T-helper 17 cell (primary cell): ENCODE measurements around the gene PHACTR1. TPM values are rescaled to one million over a fixed set of nuclear protein-coding genes. Genes with fewer than 3 reads are reported as not detected.

Source experiments
- ATAC-seq: fragments of 150-1000 bp; cut with Tn5 transposase; 2 replicates; pipeline ENCODE4 v1.10.0; 2021; ENCODE audit warnings: mild to moderate bottlenecking, moderate library complexity
- DNase-seq, 3 donors: peaks; one replicate each; pipeline versions ENCODE4 v3.0.0 to v3.0.0-alpha.2; 2020 to 2021
- H3K9me3 ChIP-seq: one replicate; pipeline ENCODE4 v1.7.0; 2013; ENCODE audit warnings: low read length, mild to moderate bottlenecking; ENCODE audit not compliant: control insufficient read depth, poor library complexity, severe bottlenecking
- H3K27ac Mint-ChIP-seq: one replicate; pipeline ENCODE4 v1.8.0; 2022; ENCODE audit warnings: mild to moderate bottlenecking, moderate library complexity, mixed read lengths
- H3K27me3 Mint-ChIP-seq: one replicate; pipeline ENCODE4 v1.8.0; 2022; ENCODE audit warnings: mixed read lengths
- H3K36me3 Mint-ChIP-seq: one replicate; pipeline ENCODE4 v1.8.0; 2022; ENCODE audit warnings: low read depth, mixed read lengths
- H3K4me1 Mint-ChIP-seq: one replicate; pipeline ENCODE4 v1.8.0; 2022; ENCODE audit warnings: mild to moderate bottlenecking, mixed read lengths
- H3K4me3 Mint-ChIP-seq: one replicate; pipeline ENCODE4 v1.8.0; 2022; ENCODE audit warnings: mild to moderate bottlenecking, moderate library complexity, mixed read lengths
- total RNA-seq, 4 donors: library from RNA in 2 of 4; stranded (reverse) in 2 of 4; gene quantifications; one replicate each; pipeline ENCODE4 v1.2.3 and lab custom pipeline; 2022 to 2026

The PHACTR1 gene
- total RNA-seq (10 to 100 TPM in 1 of 2 donors, 1 to 10 TPM in 1; 2.8 to 11.1 TPM), total RNA-seq (lab: John Stamatoyannopoulos, UW) (0.23 to 0.38 reads per million in 2 donors)

DNA sequence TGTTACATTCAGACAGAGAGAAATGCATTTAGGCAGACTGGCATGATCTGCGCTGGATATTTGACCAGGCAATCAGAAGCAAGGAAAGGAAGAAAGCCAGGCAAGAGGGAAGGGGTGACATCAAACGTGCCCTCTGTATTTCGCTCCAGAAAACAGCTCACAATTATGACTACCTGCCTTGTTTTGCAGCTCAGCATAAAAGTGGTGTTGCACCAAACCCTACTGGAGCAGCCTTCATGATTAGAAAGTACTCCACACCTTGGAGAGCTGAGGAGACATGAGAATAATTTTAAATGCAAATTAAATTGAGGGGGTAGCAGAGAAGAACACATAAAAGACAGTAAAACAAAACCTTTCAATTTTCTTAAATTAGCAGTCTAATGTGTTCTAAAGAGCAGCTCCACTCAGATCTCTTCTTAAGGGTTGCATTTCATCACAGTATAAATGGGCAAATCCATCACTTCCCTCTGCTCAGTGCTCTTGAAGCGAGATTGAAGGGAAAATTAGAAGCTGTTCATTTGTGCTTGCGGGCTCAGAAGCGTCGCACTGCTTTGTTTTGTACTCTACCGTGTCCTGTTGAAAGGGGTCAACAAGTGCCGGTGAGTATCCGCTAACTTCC, at the start of gene PHACTR1:
Gene PHACTR1 (plus strand): TSS at position 470 of the 619 bp plus-strand sequence.
- H3K9me3 ChIP-seq: no peaks in the 10 kb centered on the region
- H3K36me3 Mint-ChIP-seq: no peaks in the 10 kb centered on the region
- DNase-seq (no peak), ATAC-seq (no peak)
- no peak within 1 kb of the TSS for H3K27ac Mint-ChIP-seq
- no peak within 1 kb of the TSS for H3K4me3 Mint-ChIP-seq
- H3K4me1 Mint-ChIP-seq: no peaks in the 10 kb centered on the region
- H3K27me3 Mint-ChIP-seq: peaks cover 28% of the 10 kb centered on the region

DNA sequence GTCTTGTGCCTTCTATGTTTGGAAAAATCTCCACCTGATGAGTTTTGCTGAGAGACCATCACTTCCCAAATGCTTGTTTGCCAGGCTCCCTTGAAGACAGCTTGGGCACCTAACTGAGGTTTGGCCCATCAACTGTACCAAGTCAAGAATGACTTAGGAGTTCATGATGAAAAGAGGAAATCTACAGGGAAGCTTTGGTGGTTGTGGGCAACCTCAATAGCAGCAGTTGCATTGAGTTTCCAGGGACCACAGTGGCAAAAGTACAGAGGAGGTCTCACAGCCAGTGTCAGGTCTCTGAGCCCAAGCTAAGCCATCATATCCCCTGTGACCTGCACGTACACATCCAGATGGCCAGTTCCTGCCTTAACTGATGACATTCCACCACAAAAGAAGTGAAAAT, 49.7 kb upstream of the PHACTR1 start:
- Mint-ChIP-seq H3K36me3 (no peaks in the 10 kb centered on the region), H3K27me3 (no peaks in the 10 kb centered on the region), H3K4me3 (no peak overlapping the region), H3K4me1 (no peaks in the 10 kb centered on the region), H3K27ac (no peak overlapping the region)
- no peaks in the 10 kb centered on the region for H3K9me3 ChIP-seq
- DNase-seq (no peak), ATAC-seq (no peak)

DNA sequence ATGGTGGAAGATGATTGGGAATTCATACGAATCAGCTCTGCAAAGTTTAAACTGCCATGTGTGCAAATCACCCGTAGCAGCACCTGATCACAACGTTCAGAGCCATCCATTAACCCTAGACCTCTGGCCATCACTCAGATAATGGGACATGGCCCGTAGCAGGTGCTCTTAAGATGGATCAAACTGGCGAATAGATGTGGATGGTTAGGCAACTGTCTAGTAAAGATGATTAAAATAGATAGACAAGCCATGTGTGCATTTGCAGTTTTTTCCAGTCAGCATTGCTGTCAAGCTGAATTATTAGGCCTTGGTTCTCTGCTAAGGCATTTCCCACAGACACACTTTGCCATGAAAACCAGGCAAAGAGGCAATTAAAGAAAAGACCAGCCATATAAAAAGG, 40.6 kb upstream of the PHACTR1 start:
- Mint-ChIP-seq H3K36me3 (peaks cover 2% of the 10 kb centered on the region), H3K27me3 (peaks cover 14% of the 10 kb centered on the region), H3K27ac (no peak overlapping the region), H3K4me1 (peaks cover 2% of the 10 kb centered on the region), H3K4me3 (no peak overlapping the region)
- DNase-seq (no peak), ATAC-seq (no peak)
- H3K9me3 ChIP-seq: no peaks in the 10 kb centered on the region

DNA sequence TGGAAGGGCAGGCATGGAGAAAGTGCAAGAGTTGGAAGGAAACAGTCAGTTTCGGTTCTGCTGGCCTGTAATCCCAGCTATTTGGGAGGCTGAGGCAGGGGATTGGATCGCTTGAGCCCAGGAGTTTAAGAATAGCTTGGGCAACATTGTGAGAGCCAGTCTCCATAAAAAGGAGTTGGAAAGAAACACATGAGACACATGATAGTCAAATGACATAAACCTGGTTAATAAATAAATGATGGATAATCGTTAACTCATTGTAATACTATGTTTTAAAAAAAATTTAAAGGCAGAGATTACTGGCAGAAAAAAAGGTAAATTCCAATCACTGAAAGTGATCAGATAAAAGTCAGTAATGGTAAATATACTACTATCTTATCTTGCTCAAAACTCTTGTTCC, 37.2 kb upstream of the PHACTR1 start:
- ATAC-seq (no peak), DNase-seq (no peak)
- no peaks in the 10 kb centered on the region for H3K9me3 ChIP-seq
- H3K27me3 Mint-ChIP-seq: peaks cover 14% of the 10 kb centered on the region
- no peak overlapping the region for H3K4me3 Mint-ChIP-seq
- H3K36me3 Mint-ChIP-seq: peaks cover 2% of the 10 kb centered on the region
- peaks cover 2% of the 10 kb centered on the region for H3K4me1 Mint-ChIP-seq
- no peak overlapping the region for H3K27ac Mint-ChIP-seq

DNA sequence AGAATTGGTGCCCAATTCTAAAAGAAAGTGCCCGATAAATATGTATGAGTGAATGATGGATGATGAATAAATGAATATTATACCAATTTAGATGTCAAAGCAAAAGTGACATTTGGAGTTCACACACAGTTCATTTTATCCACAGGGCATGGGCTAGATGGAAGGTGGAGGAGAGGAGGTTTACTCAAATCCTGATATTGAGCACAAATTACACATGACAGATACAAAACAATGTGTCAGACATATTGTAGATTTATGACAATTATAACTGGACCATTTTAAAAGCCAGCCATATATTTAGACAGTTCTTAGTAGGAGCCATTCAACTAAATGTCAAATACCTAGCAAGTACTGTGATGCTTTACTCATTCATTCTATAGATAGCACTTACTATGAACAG, 23.4 kb upstream of the PHACTR1 start:
- Mint-ChIP-seq H3K4me3 (no peak overlapping the region), H3K4me1 (no peaks in the 10 kb centered on the region), H3K27me3 (peaks cover 7% of the 10 kb centered on the region), H3K36me3 (no peaks in the 10 kb centered on the region), H3K27ac (no peak overlapping the region)
- no peak for DNase-seq
- no peak for ATAC-seq
- H3K9me3 ChIP-seq: no peaks in the 10 kb centered on the region

DNA sequence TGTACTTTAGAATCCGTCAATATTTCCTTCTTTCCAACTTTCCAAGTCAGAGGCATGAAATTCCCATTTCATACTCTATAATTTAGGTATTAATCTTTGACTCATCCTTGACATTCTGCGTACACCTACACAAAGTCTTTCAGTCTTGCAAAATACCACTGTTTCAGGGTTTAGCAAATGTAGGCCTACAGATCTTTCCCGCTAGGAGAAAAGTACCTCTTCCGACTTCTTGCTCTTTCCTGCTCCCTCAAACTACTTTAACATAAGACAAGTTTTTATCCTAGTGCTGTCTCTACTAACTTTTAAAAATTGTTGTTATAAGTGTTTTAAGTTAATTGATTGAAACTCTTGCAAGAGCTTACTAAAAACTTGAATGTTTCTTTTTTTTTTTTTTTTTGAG, 18.3 kb upstream of the PHACTR1 start:
- H3K36me3 Mint-ChIP-seq: peaks cover 2% of the 10 kb centered on the region
- H3K4me1 Mint-ChIP-seq: no peaks in the 10 kb centered on the region
- DNase-seq (no peak), ATAC-seq (no peak)
- no peak overlapping the region for H3K27ac Mint-ChIP-seq
- H3K4me3 Mint-ChIP-seq: no peak overlapping the region
- peaks cover 19% of the 10 kb centered on the region for H3K27me3 Mint-ChIP-seq
- no peaks in the 10 kb centered on the region for H3K9me3 ChIP-seq

DNA sequence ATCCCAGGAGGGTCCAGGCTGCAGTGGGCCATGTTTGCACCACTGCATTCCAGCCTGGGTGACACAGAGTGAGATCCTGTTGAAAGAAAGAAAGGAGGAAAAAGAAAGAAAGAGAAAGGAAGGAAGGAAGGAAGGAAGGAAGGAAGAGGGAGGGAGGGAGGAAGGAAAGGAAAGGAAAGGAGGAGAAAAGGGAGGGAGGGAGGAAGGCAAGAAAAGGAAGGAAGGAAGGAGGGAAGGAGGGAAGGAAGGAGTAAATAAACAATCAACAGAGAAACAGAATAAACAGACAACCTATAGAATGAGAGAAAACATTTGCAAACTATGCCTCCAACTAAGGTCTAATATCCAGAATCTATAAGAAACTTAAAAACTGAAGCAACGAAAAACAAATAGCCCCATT, 11.6 kb upstream of the PHACTR1 start:
- Mint-ChIP-seq H3K27me3 (peaks cover 12% of the 10 kb centered on the region), H3K36me3 (no peaks in the 10 kb centered on the region), H3K27ac (no peak overlapping the region), H3K4me3 (no peak overlapping the region), H3K4me1 (no peaks in the 10 kb centered on the region)
- H3K9me3 ChIP-seq: no peaks in the 10 kb centered on the region
- DNase-seq: no peak
- no peak for ATAC-seq

DNA sequence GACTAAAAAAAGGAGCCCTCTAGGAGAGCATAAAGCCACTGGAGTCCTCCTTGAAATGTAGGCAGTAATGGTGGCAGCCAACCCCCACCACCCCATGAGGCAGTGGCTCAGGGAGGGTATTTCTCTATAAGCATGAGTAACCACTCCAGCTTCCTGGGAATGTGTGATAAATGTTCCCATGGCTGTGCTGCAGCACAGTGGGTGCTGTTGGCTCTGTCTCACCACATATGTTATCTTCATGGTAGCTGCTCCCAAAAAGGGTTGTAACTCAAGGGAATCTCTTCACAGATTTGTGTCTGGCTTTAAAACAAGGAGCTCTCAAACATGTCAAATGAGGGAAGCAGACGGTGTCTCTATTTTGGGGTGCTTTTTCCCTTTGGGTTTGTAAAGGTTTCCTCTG, 7.5 kb upstream of the PHACTR1 start:
- Mint-ChIP-seq H3K4me1 (no peaks in the 10 kb centered on the region), H3K4me3 (no peak overlapping the region), H3K36me3 (no peaks in the 10 kb centered on the region), H3K27me3 (no peaks in the 10 kb centered on the region), H3K27ac (no peak overlapping the region)
- no peaks in the 10 kb centered on the region for H3K9me3 ChIP-seq
- DNase-seq: no peak
- ATAC-seq: no peak

DNA sequence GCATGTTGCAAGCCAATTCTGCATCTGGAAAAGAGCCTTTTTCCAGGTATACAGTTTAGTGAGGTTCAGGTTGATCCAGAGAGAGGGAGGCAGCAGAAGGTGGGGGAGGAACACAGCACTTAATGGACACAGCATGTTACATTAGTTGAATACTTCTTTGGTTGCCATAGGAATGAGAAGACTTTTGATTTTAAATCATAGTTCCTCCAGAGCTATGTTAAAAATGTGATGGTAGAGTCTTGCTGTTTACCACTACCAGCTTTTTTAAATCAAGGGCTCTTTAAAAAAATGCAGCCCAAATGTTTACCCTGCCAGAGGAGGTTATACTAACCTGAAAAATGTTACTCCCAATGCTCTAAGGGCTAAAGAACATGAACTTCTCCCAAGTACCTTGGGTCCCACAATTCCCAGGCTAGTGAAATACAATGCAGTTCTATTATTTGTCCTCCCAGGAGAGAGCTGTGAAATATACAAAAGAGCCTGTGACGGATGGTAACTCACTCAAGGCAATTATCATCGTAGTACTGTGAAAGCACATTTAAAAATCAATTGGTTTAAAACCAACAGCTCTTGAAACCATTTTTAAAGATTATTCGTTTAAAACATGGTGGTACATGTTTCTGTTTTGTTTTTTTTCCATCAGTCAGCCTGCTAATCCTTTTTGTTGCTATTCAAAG, 6.9 kb upstream of the PHACTR1 start:
- Mint-ChIP-seq H3K4me1 (no peaks in the 10 kb centered on the region), H3K27me3 (no peaks in the 10 kb centered on the region)
- ATAC-seq: no peak

DNA sequence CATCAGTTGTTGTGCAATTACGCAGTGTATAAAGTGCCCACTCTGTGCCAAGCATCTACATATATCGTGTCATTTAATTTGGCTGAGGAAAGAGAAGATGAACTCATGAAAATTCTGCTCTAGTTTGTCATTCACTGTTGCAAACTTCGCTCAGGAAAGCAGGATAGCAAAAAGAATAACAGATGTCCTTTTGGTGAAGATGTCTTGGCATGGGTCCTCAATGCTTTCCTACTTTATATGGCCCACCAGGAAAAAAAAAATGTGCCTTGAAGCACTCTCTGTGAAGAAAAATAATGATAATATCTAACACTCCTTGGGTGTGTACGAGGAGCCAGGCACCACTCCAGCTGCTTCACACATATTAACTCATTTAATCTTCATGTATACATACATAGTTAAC, 5.6 kb upstream of the PHACTR1 start:
- Mint-ChIP-seq H3K4me1 (no peaks in the 10 kb centered on the region), H3K4me3 (no peak overlapping the region), H3K27ac (no peak overlapping the region), H3K36me3 (no peaks in the 10 kb centered on the region), H3K27me3 (no peaks in the 10 kb centered on the region)
- no peak for ATAC-seq
- DNase-seq: no peak
- no peaks in the 10 kb centered on the region for H3K9me3 ChIP-seq

More for the DNA sequence above, 6.9 kb upstream of the PHACTR1 start:
- H3K9me3 ChIP-seq: no peaks in the 10 kb centered on the region
- Mint-ChIP-seq H3K27ac (no peak overlapping the region), H3K4me3 (no peak overlapping the region), H3K36me3 (no peaks in the 10 kb centered on the region)
- DNase-seq: no peak

DNA sequence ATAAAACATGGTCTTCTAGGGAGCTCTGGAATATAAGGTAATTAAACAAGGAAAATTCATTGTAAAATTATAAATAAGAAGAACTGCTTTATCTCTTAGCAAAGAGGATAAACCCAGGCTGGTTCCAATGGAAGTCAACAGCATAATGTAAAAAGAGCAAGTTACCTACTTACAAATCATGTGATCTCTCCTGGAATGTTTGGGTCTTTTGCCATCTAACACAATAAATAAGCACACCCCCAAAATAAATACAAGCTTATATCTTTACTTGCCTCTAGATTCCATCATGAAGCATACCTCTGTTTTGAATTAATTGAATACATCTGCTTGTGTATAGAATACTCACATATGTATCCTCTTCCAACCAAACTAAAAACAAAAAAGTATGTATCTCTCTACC, 2.5 kb upstream of the PHACTR1 start:
- H3K36me3 Mint-ChIP-seq: no peaks in the 10 kb centered on the region
- peaks cover 11% of the 10 kb centered on the region for H3K27me3 Mint-ChIP-seq
- no peak overlapping the region for H3K27ac Mint-ChIP-seq
- ATAC-seq: no peak
- no peaks in the 10 kb centered on the region for H3K9me3 ChIP-seq
- no peaks in the 10 kb centered on the region for H3K4me1 Mint-ChIP-seq
- DNase-seq: no peak
- H3K4me3 Mint-ChIP-seq: no peak overlapping the region

DNA sequence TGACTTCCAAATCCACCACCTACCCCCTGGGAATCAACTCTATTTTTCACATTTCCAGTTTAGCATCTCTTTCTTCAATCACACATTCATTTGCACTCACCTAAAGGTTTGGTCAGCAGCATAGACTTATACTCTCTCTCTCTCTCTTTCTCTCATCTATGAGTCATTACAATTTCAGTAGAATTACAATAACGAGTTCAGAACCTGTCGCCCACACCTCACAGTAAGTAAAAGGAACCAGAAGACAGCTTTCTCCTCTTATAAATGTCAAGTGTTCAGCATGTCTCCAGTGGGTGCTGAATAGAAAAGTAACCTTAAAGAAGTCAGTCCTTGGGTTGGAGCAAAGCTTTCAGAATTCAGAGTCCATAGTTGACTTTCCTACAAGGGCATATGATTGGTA, 1.1 kb upstream of the PHACTR1 start:
- Mint-ChIP-seq H3K4me1 (no peaks in the 10 kb centered on the region), H3K36me3 (no peaks in the 10 kb centered on the region), H3K27ac (no peak overlapping the region)

DNA sequence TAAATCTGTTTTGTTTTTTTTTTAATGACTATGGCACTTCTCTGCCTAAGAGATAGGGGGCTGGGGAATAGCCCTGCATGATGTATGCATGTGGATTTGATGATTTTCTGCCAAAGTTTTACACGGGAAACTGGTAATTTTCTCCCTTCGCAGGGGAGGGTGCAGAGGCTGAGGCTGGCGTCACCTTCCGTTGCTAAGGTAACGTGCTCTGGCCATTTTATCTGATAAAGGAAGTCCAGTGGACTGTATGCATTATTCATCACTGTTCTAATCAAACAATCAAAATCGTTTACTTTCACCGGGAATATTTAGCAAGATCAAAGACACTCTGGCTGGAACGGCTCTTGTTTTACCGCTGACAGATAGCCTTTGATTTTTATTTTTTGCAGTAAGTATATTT, 789 bp downstream of the PHACTR1 start:
- ATAC-seq (no peak), DNase-seq (no peak)
- H3K27me3 Mint-ChIP-seq: peaks cover 28% of the 10 kb centered on the region
- no peaks in the 10 kb centered on the region for H3K9me3 ChIP-seq
- H3K36me3 Mint-ChIP-seq: no peaks in the 10 kb centered on the region
- no peaks in the 10 kb centered on the region for H3K4me1 Mint-ChIP-seq
- H3K4me3 Mint-ChIP-seq: no peak overlapping the region
- H3K27ac Mint-ChIP-seq: no peak overlapping the region

More for the DNA sequence above, 1.1 kb upstream of the PHACTR1 start:
- ATAC-seq: no peak
- H3K27me3 Mint-ChIP-seq: peaks cover 25% of the 10 kb centered on the region
- H3K9me3 ChIP-seq: no peaks in the 10 kb centered on the region
- no peak overlapping the region for H3K4me3 Mint-ChIP-seq
- no peak for DNase-seq

DNA sequence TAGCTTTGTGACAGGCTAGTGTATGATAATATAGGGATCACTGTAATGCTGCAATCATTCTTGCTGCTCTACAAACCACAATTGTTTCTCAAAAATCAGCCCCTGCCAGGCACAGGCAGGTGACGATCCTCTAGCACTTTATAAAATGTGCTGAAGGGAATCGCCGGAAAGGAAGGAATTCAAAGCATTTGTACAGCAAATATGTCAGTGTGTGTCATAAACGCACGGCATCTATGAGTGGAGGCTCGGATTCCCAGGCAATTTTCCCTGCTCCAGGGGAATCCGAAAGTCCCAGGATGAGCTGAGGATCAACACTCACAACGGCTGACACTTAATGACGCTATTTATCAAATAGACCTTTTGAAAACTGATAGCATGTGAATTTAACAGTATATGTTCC, 1.4 kb downstream of the PHACTR1 start:
- Mint-ChIP-seq H3K4me3 (no peak overlapping the region), H3K27me3 (peaks cover 28% of the 10 kb centered on the region), H3K27ac (no peak overlapping the region), H3K36me3 (no peaks in the 10 kb centered on the region), H3K4me1 (no peaks in the 10 kb centered on the region)
- DNase-seq: no peak
- no peak for ATAC-seq
- H3K9me3 ChIP-seq: no peaks in the 10 kb centered on the region
